ENCODE results near the gene SELPLG. TPM values are rescaled to one million over a fixed set of nuclear protein-coding genes. Genes with fewer than 3 reads are reported as not detected.
"Not testable (repeated sequence)": the region's sequence is repeated elsewhere in the genome, so short reads cannot be mapped to it uniquely, and the experiment has no call there.

Gene SELPLG
- total RNA-seq, 1 donor from 2014 or later, result 219 TPM

- intact Hi-C loops (cut with micrococcal nuclease), result not testable (repeated sequence)
Observed at GRCh38 chr12:108656247-108656646, 22.6 kb upstream of the SELPLG start.

GRCh38 chr12:108655812-108656175 lies 22.1 kb upstream of the SELPLG start:
- intact Hi-C loops (cut with micrococcal nuclease), result not testable (repeated sequence)

GRCh38 chr12:108654622-108655021 lies 20.9 kb upstream of the SELPLG start:
- intact Hi-C loops (cut with micrococcal nuclease), result not testable (repeated sequence)

GRCh38 chr12:108653922-108654321 lies 20.2 kb upstream of the SELPLG start:
- intact Hi-C loops (cut with micrococcal nuclease), result no loop called here

GRCh38 chr12:108653082-108653516 lies 19.4 kb upstream of the SELPLG start:
- intact Hi-C loops (cut with micrococcal nuclease), result no loop called here

GRCh38 chr12:108650083-108650482 lies 16.4 kb upstream of the SELPLG start:
- intact Hi-C loops (cut with micrococcal nuclease), result no loop called here

GRCh38 chr12:108649669-108650068 lies 16.0 kb upstream of the SELPLG start:
- intact Hi-C loops (cut with micrococcal nuclease), result no loop called here

- intact Hi-C loops (cut with micrococcal nuclease), result no loop called here
Observed at GRCh38 chr12:108649126-108649525, 15.4 kb upstream of the SELPLG start.

- intact Hi-C loops (cut with micrococcal nuclease), result no loop called here
Observed at GRCh38 chr12:108648371-108648770, 14.7 kb upstream of the SELPLG start.

GRCh38 chr12:108647585-108648287 lies 14.0 kb upstream of the SELPLG start:
- intact Hi-C loops (cut with micrococcal nuclease), result no loop called here

GRCh38 chr12:108646600-108647579 lies 13.2 kb upstream of the SELPLG start:
- intact Hi-C loops (cut with micrococcal nuclease), result no loop called here

- intact Hi-C loops (cut with micrococcal nuclease), result no loop called here
Observed at GRCh38 chr12:108645686-108646599, 12.2 kb upstream of the SELPLG start.

GRCh38 chr12:108644811-108645120 lies 11.1 kb upstream of the SELPLG start:
- intact Hi-C loops (cut with micrococcal nuclease), result no loop called here

GRCh38 chr12:108643941-108644810 lies 10.5 kb upstream of the SELPLG start:
- intact Hi-C loops (cut with micrococcal nuclease), result no loop called here

- intact Hi-C loops (cut with micrococcal nuclease), result no loop called here
Observed at GRCh38 chr12:108642899-108643654, 9.4 kb upstream of the SELPLG start.

GRCh38 chr12:108642269-108642870 lies 8.7 kb upstream of the SELPLG start:
- intact Hi-C loops (cut with micrococcal nuclease), result no loop called here

- intact Hi-C loops (cut with micrococcal nuclease), result no loop called here
Observed at GRCh38 chr12:108641446-108642268, 8.0 kb upstream of the SELPLG start.

- intact Hi-C loops (cut with micrococcal nuclease), result no loop called here
Observed at GRCh38 chr12:108640802-108641445, 7.2 kb upstream of the SELPLG start.
